C4-2B (cell line): ENCODE data around the gene MMRN1.

Experiments used
- H3K27ac ChIP-seq: fragments of 450-650 bp; 2 replicates; pipeline ENCODE4 v1.5.1; 2017
- CTCF ChIP-seq: fragments of 450-650 bp; conservative IDR thresholded peaks from 2 replicates; pipeline ENCODE4 v1.5.1; 2017; ENCODE audit warnings: mild to moderate bottlenecking
- ZFX ChIP-seq: fragments of 450-650 bp; IDR thresholded peaks from 2 replicates; pipeline ENCODE4 v1.6.1; 2017

MMRN1 gene

GRCh38 chr4:89913623-89914022 is 19.0 kb downstream of the MMRN1 start:
- H3K27ac ChIP-seq: no peak overlapping the region
- no peak for TF ChIP-seq ZFX
- TF ChIP-seq CTCF: no peak

GRCh38 chr4:89914609-89915550 is 20.2 kb downstream of the MMRN1 start:
- H3K27ac ChIP-seq: no peak overlapping the region
- no peak for TF ChIP-seq ZFX
- TF ChIP-seq CTCF: peak; percentile 30

GRCh38 chr4:89915937-89916336 is 21.3 kb downstream of the MMRN1 start:
- TF ChIP-seq CTCF: no peak
- TF ChIP-seq ZFX: no peak
- no peak overlapping the region for H3K27ac ChIP-seq

- TF ChIP-seq ZFX (no peak), CTCF (no peak)
- no peak overlapping the region for H3K27ac ChIP-seq
Measured at GRCh38 chr4:89922848-89923416, 28.3 kb downstream of the MMRN1 start.

- TF ChIP-seq CTCF (no peak), ZFX (no peak)
Measured at GRCh38 chr4:89928838-89929237, 34.2 kb downstream of the MMRN1 start.

GRCh38 chr4:89929425-89930159 is 34.9 kb downstream of the MMRN1 start:
- H3K27ac ChIP-seq: no peak overlapping the region

More at GRCh38 chr4:89928838-89929237, 34.2 kb downstream of the MMRN1 start:
- no peak overlapping the region for H3K27ac ChIP-seq

More at GRCh38 chr4:89929425-89930159, 34.9 kb downstream of the MMRN1 start:
- TF ChIP-seq ZFX (no peak), CTCF (no peak)
